HCT116 (cell line): ENCODE data around the gene ZC3H12C. TPM values are rescaled to one million over a fixed set of nuclear protein-coding genes. Genes with fewer than 3 reads are reported as not detected.

Source experiments
- ATAC-seq: fragments of 200-7000 bp; cut with Tn5 transposase; 2 replicates; pipeline ENCODE4 v1.9.1; 2020; ENCODE audit warnings: mild to moderate bottlenecking, moderate library complexity
- BruUV-seq: library from RNA; stranded (reverse); fragments of 400-500 nt; replicated peaks from 2 replicates; lab custom pipeline; 2021; lab: Mats Ljungman, UMichigan
- CTCF ChIA-PET: fragments of 300-600 bp; sonication (Branson Sonifier 250); formaldehyde crosslinking; loops from one replicate; lab custom pipeline; 2021; ENCODE audit warnings: antibody characterized with exemption; lab: Charles Lee
- POLR2A ChIA-PET: fragments of 300-600, 350-600 bp; sonication (Branson Sonifier 250); formaldehyde crosslinking; loops from one replicate; lab custom pipeline; 2021; ENCODE audit warnings: antibody characterized with exemption; lab: Charles Lee
- RAD21 ChIA-PET, 2 experiments: fragments of 300-600 bp; sonication (Branson Sonifier 250); formaldehyde crosslinking; loops; one replicate each; lab custom pipeline; 2023; ENCODE audit warnings: low total read pairs in 2 of 2; ENCODE audit not compliant: uncharacterized antibody in 2 of 2, unreplicated experiment in 2 of 2, low non-redundant PET in 1 of 2; lab: Charles Lee
- DNase-seq: peaks from one replicate; pipeline ENCODE4 v3.0.0-alpha.2; 2010; ENCODE audit warnings: low read depth, low spot score
- H2AFZ ChIP-seq: fragments of 200-600 bp; shearing (Covaris generic), sonication (generic); 2 replicates; pipeline ENCODE4 v1.6.1; 2017; ENCODE audit warnings: low read depth, mixed run types, mixed read lengths, antibody characterized with exemption, low read length; ENCODE audit not compliant: poor library complexity, severe bottlenecking
- H3K27ac ChIP-seq: 2 replicates; pipeline ENCODE4 v1.5.1; 2012; ENCODE audit warnings: low read depth, low read length
- H3K27me3 ChIP-seq: fragments of 200-600 bp; sonication (generic); 2 replicates; pipeline ENCODE4 v1.6.1; 2016; ENCODE audit warnings: mixed run types, low read length, mixed read lengths; ENCODE audit not compliant: insufficient read depth
- H3K36me3 ChIP-seq, 2 experiments: fragments of 200-500 bp in 1 of 2; fragments of 200-600 bp in 1 of 2; sonication (Bioruptor generic) in 1 of 2; sonication (generic) in 1 of 2; 2 replicates each; pipeline versions ENCODE4 v1.5.1 to v1.6.1; 2014 to 2016; ENCODE audit warnings: low read length in 2 of 2, inconsistent platforms in 1 of 2, mixed read lengths in 1 of 2, mixed run types in 1 of 2; ENCODE audit not compliant: insufficient read depth in 2 of 2, control insufficient read depth in 1 of 2
- H3K4me1 ChIP-seq, 2 experiments: fragments of 200-600 bp in 1 of 2; sonication (generic) in 1 of 2; 2 replicates each; pipeline versions ENCODE4 v1.5.1 to v1.6.1; 2012 to 2017; ENCODE audit warnings: low read length in 2 of 2, inconsistent platforms in 1 of 2, mild to moderate bottlenecking in 1 of 2, mixed read lengths in 1 of 2, mixed run types in 1 of 2, moderate library complexity in 1 of 2; ENCODE audit not compliant: insufficient read depth in 2 of 2, control insufficient read depth in 1 of 2
- H3K4me2 ChIP-seq: fragments of 200-600 bp; sonication (generic); 2 replicates; pipeline ENCODE4 v1.6.1; 2017; ENCODE audit warnings: mixed run types, low read length, mixed read lengths
- H3K4me3 ChIP-seq, 2 experiments: fragments of 200-600 bp in 1 of 2; sonication (generic) in 1 of 2; replicated peaks in 1 of 2; 2 replicates each; pipeline ENCODE4 v1.5.1; 2011 to 2016; ENCODE audit warnings: low read length in 2 of 2, control low read depth in 1 of 2, low read depth in 1 of 2, mild to moderate bottlenecking in 1 of 2, mixed read lengths in 1 of 2, mixed run types in 1 of 2
- H3K79me2 ChIP-seq: fragments of 200-600 bp; sonication (generic); 2 replicates; pipeline ENCODE4 v1.6.1; 2017; ENCODE audit warnings: mild to moderate bottlenecking, mixed run types, low read length, moderate library complexity, mixed read lengths; ENCODE audit not compliant: insufficient read depth
- H3K9ac ChIP-seq: fragments of 200-600 bp; sonication (generic); 2 replicates; pipeline ENCODE4 v1.6.1; 2016; ENCODE audit warnings: low read length, mixed read lengths
- H3K9me2 ChIP-seq: fragments of 200-600 bp; sonication (generic), shearing (Covaris generic); 2 replicates; pipeline ENCODE4 v1.6.1; 2017; ENCODE audit warnings: mixed run types, mild to moderate bottlenecking, moderate library complexity; ENCODE audit not compliant: insufficient read depth
- H3K9me3 ChIP-seq, 2 experiments: fragments of 200-500 bp in 1 of 2; fragments of 200-600 bp in 1 of 2; sonication (Bioruptor generic) in 1 of 2; sonication (generic) in 1 of 2; 2 replicates each; pipeline ENCODE4 v1.6.1; 2014 to 2017; ENCODE audit warnings: low read length in 2 of 2, mixed read lengths in 2 of 2, inconsistent platforms in 1 of 2, low read depth in 1 of 2, mild to moderate bottlenecking in 1 of 2, mixed run types in 1 of 2, moderate library complexity in 1 of 2; ENCODE audit not compliant: control insufficient read depth in 1 of 2, insufficient read depth in 1 of 2
- H4K20me1 ChIP-seq: fragments of 200-600 bp; sonication (generic), shearing (Covaris generic); 2 replicates; pipeline ENCODE4 v1.6.1; 2017; ENCODE audit warnings: mixed run types, mild to moderate bottlenecking, moderate library complexity; ENCODE audit not compliant: insufficient read depth
- ELF1 ChIP-seq: IDR thresholded peaks from 2 replicates; pipeline ENCODE4 v1.6.1; 2012; ENCODE audit warnings: low read depth, borderline replicate concordance
- EZH2 ChIP-seq: fragments of 200-600 bp; sonication (generic); IDR thresholded peaks from 2 replicates; pipeline ENCODE4 v1.6.1; 2017; ENCODE audit warnings: antibody characterized with exemption, mixed run types
- JUND ChIP-seq: IDR thresholded peaks from 2 replicates; pipeline ENCODE4 v1.6.1; 2012
- TCF7L2 ChIP-seq: IDR thresholded peaks from 2 replicates; pipeline ENCODE4 v1.7.0; 2011; ENCODE audit warnings: borderline replicate concordance, inconsistent platforms; ENCODE audit not compliant: insufficient read depth, insufficient read length; ENCODE audit errors: extremely low read depth
- YY1 ChIP-seq: IDR thresholded peaks from 2 replicates; pipeline ENCODE4 v1.6.1; 2011; ENCODE audit warnings: low read length, low read depth, moderate library complexity, mild to moderate bottlenecking; ENCODE audit not compliant: insufficient replicate concordance; ENCODE audit errors: extremely low read depth
- ZFX ChIP-seq: fragments of 450-650 bp; IDR thresholded peaks from 2 replicates; pipeline ENCODE4 v1.6.1; 2017
- intact Hi-C: fragments of 100-400 bp; cut with micrococcal nuclease; formaldehyde crosslinking; loops from 2 replicates; pipeline ENCODE4 v1.10.0; 2022
- total RNA-seq: library from RNA; stranded (reverse); gene quantifications from one replicate; pipeline ENCODE4 v1.2.1, GENCODE V29; 2021; ENCODE audit not compliant: unreplicated experiment
- TF ChIP-seq, protein P1 (sequence below): IDR thresholded peaks from 2 replicates; pipeline ENCODE4 v1.6.1; 2012
- TF ChIP-seq, protein P2 (sequence below): IDR thresholded peaks from 2 replicates; pipeline ENCODE4 v1.6.1; 2011; ENCODE audit warnings: mild to moderate bottlenecking, low read length, moderate library complexity; ENCODE audit not compliant: insufficient replicate concordance; ENCODE audit errors: extremely low read depth
- TF ChIP-seq, protein P3 (sequence below), 3 experiments: fragments of 200-600 bp in 1 of 3; sonication (generic) in 1 of 3; IDR thresholded peaks in 2 of 3; conservative IDR thresholded peaks in 1 of 3; 2 replicates each; pipeline ENCODE4 v1.5.1; 2012 to 2017; ENCODE audit warnings: low read depth in 2 of 3, low read length in 2 of 3, antibody characterized with exemption in 1 of 3, borderline replicate concordance in 1 of 3, control low read depth in 1 of 3, mild to moderate bottlenecking in 1 of 3, mixed read lengths in 1 of 3, mixed run types in 1 of 3, moderate library complexity in 1 of 3; ENCODE audit not compliant: insufficient read depth in 1 of 3
- TF ChIP-seq, protein P4 (sequence below): IDR thresholded peaks from 2 replicates; pipeline ENCODE4 v1.6.1; 2012; ENCODE audit warnings: low read depth

Gene ZC3H12C
- total RNA-seq, 1 experiment from 2014 or later: 10.2 TPM

DNA sequence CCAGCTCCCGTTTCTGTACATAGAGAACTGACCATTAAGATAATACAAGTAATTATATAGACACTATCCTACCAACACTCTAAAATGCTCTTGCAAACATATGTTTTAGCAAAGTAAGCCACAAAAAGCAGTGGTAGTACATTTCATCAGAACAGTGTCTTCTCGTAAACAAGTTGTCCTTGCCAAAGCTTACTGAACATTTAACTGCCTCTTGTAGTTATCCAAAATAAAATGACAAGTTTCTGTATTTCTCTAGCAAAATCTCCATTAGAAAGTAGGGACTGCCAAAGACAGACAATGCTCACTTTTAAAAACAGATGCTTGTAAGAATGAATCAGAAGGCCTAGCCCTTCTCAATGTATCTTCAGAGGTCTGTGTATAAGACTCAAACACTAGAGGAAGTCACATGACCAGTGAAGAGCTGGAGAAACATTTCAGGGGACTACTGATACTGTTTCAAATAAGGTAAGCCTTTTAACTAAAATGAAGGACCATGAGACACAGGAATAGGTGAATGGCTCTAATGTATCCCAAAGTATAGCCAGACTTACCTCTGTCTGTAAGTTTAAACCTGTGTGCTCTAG is 7.8 kb upstream of the ZC3H12C start:
- BruUV-seq: no TSS peak
- no peaks in the 10 kb centered on the region for H3K4me1 ChIP-seq
- H3K9ac ChIP-seq: no peak overlapping the region
- DNase-seq (no peak), ATAC-seq (no peak)
- H3K27me3 ChIP-seq: no peaks in the 10 kb centered on the region
- no peak overlapping the region for H3K27ac ChIP-seq
- ChIA-PET RAD21 (no interaction called here), CTCF (no interaction called here), POLR2A (no interaction called here)
- TF ChIP-seq, protein P1, sequence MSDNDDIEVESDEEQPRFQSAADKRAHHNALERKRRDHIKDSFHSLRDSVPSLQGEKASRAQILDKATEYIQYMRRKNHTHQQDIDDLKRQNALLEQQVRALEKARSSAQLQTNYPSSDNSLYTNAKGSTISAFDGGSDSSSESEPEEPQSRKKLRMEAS: no peak
- TF ChIP-seq ZFX (no peak), TCF7L2 (no peak), ELF1 (no peak), EZH2 (no peak), YY1 (no peak), JUND (no peak)
- TF ChIP-seq, protein P2, sequence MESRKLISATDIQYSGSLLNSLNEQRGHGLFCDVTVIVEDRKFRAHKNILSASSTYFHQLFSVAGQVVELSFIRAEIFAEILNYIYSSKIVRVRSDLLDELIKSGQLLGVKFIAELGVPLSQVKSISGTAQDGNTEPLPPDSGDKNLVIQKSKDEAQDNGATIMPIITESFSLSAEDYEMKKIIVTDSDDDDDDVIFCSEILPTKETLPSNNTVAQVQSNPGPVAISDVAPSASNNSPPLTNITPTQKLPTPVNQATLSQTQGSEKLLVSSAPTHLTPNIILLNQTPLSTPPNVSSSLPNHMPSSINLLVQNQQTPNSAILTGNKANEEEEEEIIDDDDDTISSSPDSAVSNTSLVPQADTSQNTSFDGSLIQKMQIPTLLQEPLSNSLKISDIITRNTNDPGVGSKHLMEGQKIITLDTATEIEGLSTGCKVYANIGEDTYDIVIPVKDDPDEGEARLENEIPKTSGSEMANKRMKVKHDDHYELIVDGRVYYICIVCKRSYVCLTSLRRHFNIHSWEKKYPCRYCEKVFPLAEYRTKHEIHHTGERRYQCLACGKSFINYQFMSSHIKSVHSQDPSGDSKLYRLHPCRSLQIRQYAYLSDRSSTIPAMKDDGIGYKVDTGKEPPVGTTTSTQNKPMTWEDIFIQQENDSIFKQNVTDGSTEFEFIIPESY: no peak
- TF ChIP-seq, protein P3, sequence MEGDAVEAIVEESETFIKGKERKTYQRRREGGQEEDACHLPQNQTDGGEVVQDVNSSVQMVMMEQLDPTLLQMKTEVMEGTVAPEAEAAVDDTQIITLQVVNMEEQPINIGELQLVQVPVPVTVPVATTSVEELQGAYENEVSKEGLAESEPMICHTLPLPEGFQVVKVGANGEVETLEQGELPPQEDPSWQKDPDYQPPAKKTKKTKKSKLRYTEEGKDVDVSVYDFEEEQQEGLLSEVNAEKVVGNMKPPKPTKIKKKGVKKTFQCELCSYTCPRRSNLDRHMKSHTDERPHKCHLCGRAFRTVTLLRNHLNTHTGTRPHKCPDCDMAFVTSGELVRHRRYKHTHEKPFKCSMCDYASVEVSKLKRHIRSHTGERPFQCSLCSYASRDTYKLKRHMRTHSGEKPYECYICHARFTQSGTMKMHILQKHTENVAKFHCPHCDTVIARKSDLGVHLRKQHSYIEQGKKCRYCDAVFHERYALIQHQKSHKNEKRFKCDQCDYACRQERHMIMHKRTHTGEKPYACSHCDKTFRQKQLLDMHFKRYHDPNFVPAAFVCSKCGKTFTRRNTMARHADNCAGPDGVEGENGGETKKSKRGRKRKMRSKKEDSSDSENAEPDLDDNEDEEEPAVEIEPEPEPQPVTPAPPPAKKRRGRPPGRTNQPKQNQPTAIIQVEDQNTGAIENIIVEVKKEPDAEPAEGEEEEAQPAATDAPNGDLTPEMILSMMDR (IDR thresholded peaks at IDR 0.05 in 2 of 3, conservative IDR thresholded peaks at IDR 0.05 in 1 of 3; ENCODE audit: borderline replicate concordance in 1 of 3, insufficient read depth in 1 of 3, low read depth in 2 of 3, low read length in 2 of 3): no peak
- TF ChIP-seq, protein P4, sequence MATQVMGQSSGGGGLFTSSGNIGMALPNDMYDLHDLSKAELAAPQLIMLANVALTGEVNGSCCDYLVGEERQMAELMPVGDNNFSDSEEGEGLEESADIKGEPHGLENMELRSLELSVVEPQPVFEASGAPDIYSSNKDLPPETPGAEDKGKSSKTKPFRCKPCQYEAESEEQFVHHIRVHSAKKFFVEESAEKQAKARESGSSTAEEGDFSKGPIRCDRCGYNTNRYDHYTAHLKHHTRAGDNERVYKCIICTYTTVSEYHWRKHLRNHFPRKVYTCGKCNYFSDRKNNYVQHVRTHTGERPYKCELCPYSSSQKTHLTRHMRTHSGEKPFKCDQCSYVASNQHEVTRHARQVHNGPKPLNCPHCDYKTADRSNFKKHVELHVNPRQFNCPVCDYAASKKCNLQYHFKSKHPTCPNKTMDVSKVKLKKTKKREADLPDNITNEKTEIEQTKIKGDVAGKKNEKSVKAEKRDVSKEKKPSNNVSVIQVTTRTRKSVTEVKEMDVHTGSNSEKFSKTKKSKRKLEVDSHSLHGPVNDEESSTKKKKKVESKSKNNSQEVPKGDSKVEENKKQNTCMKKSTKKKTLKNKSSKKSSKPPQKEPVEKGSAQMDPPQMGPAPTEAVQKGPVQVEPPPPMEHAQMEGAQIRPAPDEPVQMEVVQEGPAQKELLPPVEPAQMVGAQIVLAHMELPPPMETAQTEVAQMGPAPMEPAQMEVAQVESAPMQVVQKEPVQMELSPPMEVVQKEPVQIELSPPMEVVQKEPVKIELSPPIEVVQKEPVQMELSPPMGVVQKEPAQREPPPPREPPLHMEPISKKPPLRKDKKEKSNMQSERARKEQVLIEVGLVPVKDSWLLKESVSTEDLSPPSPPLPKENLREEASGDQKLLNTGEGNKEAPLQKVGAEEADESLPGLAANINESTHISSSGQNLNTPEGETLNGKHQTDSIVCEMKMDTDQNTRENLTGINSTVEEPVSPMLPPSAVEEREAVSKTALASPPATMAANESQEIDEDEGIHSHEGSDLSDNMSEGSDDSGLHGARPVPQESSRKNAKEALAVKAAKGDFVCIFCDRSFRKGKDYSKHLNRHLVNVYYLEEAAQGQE: no peak
- no peaks in the 10 kb centered on the region for H3K79me2 ChIP-seq
- no peaks in the 10 kb centered on the region for H3K9me2 ChIP-seq
- no peaks in the 10 kb centered on the region for H3K36me3 ChIP-seq
- H4K20me1 ChIP-seq: no peaks in the 10 kb centered on the region
- no peak overlapping the region for H3K4me3 ChIP-seq
- intact Hi-C loops: no loop called here
- H2AFZ ChIP-seq: no peak overlapping the region
- no peaks in the 10 kb centered on the region for H3K9me3 ChIP-seq
- no peak overlapping the region for H3K4me2 ChIP-seq
